ENCODE measurements around the gene CTSD.

CTSD gene

DNA sequence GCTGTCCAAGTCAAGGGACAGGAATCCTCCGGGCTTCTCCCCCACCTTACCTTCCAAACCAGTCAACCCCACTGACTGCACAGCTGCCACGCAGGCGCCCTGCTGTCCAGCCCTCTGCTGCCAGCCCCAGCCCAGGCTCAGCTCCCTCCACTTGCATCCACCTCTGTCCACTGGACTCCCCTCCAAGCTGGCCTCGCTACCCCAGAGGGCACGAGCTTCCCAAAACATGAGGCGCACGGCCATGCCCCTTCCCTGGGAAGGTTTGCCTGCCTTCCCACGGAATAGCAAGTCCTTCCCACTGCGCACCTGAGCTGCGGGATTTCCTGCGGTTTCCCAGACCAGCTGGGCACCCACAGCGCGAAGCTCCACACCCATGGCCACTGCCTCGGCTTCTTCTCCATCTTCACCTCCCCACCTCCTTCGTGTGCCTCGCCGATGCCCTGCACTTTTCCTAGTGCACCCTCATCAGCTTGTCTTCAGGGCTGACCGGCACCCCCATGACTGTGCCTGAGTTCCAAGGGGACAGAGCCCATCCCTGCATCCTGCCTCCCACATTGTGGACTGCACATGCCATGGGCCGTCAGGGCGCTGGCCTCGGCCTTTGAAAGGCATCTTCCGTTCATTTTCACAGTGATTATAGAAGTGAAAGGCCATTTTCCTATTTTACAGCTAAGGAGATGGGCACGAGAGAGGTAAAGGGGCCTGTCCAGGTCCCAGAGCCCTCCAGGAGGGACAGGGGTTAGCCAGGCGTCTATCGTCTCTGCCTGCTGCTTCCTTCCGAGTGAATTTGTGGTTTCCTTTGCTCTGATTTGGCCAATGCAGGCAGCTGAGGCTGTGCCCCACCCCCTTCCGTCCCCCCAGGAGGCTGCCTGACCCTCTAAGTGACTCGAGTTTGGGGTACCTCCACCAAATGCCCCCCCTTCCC, 29.7 kb downstream of the CTSD start:
- no peak for DNase-seq
- TF ChIP-seq GATA1 (IDR thresholded peaks at IDR 0.05; ENCODE audit: low read depth, low read length) (no peak), POLR2A (IDR thresholded peaks at IDR 0.05; ENCODE audit: low read length) (no peak)

DNA sequence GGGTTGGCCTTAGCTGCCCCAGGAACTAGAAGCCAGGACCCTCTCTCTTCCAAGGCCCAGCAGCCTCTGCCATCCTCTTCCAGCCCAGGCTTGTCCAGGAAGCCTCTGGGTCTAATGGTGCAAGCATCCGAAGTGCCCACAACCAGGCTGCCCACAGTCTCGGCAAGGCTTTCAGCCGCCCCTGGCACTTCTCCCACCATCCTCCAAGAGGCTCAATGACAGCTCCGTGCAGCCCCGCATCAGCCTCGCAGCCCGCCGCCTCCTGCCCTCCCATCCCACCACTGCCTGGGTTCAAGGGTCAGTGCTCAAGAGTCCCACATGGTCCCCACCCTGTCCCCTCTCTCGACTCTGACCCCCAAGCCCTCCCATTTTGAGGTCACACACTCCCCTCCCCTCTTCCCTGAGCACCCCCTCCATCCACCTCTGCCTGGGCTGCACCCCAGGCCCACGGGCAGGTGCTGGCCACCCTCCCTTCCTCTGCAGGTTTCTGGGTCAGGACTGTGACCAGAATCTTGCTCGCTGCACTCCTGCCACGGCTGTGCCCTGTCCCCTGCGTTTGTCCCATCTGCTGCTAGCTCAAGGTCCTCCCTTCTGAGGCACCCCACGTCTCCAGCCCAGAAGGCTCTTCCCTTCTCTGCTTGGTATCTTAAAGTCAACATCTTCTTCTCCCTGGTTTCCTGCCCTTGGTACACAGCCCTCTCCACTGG, 30.6 kb downstream of the CTSD start:
- no peak for DNase-seq
- no peak for TF ChIP-seq POLR2A (IDR thresholded peaks at IDR 0.05; ENCODE audit: low read length)
- no peak for TF ChIP-seq GATA1 (IDR thresholded peaks at IDR 0.05; ENCODE audit: low read depth, low read length)

GRCh38 chr11:1732418-1733008, 31.2 kb downstream of the CTSD start:
- TF ChIP-seq POLR2A (IDR thresholded peaks at IDR 0.05; ENCODE audit: low read length) (no peak), GATA1 (IDR thresholded peaks at IDR 0.05; ENCODE audit: low read depth, low read length) (no peak)

GRCh38 chr11:1731451-1732059, 32.2 kb downstream of the CTSD start:
- no peak for TF ChIP-seq GATA1 (IDR thresholded peaks at IDR 0.05; ENCODE audit: low read depth, low read length)
- DNase-seq: no peak

More at GRCh38 chr11:1732418-1733008, 31.2 kb downstream of the CTSD start:
- no peak for DNase-seq

DNA sequence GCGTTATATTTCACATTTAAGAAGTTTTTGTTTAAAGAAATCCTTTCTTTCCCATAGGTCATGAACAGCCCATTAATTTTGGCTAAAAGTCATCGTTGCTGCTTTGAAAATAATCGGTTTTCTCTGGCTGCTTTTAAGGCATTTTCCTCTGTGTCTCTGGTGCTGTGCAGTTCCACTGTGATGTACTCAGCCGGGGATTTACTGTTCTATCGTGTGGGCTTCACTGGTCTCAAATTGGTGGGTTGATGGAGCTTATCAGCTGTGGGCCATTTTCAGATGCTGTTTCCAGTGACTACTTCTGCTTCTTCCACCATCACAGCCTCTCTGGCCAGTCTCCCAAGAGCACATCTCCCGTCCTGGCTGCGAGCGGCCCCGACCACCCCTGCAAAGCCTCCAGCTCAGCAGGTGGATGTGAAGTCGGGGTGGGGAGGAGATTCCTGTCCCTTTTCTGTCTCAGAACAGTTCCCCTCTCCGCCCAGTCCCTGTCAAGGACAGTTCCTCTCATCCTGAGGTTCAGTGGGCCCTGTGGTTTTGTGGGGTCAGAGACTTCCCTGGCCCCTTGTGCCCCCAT, 33.6 kb downstream of the CTSD start:
- TF ChIP-seq POLR2A (IDR thresholded peaks at IDR 0.05; ENCODE audit: low read length): no peak
- TF ChIP-seq GATA1 (IDR thresholded peaks at IDR 0.05; ENCODE audit: low read depth, low read length): no peak
- DNase-seq: no peak

- TF ChIP-seq POLR2A (IDR thresholded peaks at IDR 0.05; ENCODE audit: low read length) (no peak), GATA1 (IDR thresholded peaks at IDR 0.05; ENCODE audit: low read depth, low read length) (no peak)
- no peak for DNase-seq
These were observed 34.1 kb downstream of the CTSD start for GRCh38 chr11:1729692-1730011.

GRCh38 chr11:1728931-1729691, 34.6 kb downstream of the CTSD start:
- TF ChIP-seq POLR2A (IDR thresholded peaks at IDR 0.05; ENCODE audit: low read length): no peak
- TF ChIP-seq GATA1 (IDR thresholded peaks at IDR 0.05; ENCODE audit: low read depth, low read length): no peak
- DNase-seq: no peak

- TF ChIP-seq GATA1 (IDR thresholded peaks at IDR 0.05; ENCODE audit: low read depth, low read length) (no peak), POLR2A (IDR thresholded peaks at IDR 0.05; ENCODE audit: low read length) (no peak)
- DNase-seq: no peak
These were observed 35.4 kb downstream of the CTSD start for GRCh38 chr11:1728301-1728700.

DNA sequence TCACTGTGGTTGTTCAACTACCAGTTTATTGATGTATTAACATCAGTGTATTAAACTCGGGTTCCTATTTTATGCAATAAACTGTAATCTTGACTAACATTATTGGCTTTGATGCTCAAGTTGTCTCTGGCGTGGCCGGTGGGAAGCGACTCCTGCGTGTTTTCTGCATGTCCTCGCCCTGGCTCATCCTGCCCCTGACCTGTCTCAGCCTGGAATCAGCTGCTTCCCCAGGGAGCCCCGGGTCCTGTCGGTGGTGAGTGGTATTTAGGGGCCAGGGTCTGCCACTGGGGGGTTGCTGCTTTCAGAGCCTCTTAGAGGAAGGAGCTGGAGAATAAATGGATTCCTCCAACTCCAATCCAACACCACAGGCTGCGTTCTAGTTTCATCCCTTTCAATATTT, 35.9 kb downstream of the CTSD start:
- no peak for TF ChIP-seq GATA1 (IDR thresholded peaks at IDR 0.05; ENCODE audit: low read depth, low read length)
- no peak for TF ChIP-seq POLR2A (IDR thresholded peaks at IDR 0.05; ENCODE audit: low read length)

DNA sequence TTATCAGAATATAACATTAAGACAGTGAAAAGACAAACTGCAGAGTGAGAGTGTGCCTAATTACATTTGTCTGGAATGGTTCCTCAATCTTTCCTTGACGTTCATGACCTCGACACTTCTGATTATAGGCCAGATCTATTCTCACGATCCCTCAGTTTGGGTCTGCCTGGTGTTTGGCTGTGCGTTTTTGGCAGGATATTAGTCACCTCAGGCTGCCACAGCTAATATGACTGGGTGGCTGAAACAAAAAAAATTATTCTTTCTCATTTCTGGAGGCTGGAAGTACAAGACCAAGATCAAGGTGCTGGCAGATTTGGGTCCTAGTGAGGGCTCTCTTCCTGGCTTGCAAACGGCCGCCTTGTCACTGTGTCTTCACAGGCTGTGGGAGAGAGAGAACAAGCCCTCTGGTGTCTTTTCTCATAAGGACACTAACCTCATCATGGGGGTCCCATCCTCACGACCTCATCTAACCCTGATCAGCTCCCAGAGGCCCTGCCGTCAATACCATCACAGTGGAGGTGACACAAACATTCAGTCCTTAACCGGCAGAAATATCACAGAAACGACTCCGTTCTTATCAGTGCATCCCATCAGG, 36.5 kb downstream of the CTSD start:
- no peak for DNase-seq

More for the DNA sequence above, 35.9 kb downstream of the CTSD start:
- DNase-seq: no peak

DNA sequence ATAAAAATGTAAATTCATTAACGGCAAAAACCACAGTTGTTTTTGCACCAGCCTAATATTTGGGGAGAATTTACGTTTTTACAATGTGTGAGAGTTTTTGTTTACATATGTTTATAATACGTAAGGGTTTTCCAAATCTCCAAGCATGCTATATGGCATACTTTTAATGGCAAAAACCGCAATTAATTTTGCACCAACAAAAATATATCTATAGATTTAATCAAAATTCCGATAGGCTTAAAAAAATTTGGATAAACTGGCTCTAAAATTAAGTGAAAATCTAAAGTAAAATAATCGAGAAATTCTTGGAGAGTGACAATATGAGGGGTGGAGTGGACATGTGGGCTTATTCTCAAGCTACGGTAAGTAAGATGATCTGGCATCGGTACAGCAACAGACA, 43.9 kb downstream of the CTSD start:
- TF ChIP-seq GATA1 (IDR thresholded peaks at IDR 0.05; ENCODE audit: low read depth, low read length) (no peak), POLR2A (IDR thresholded peaks at IDR 0.05; ENCODE audit: low read length) (no peak)
- DNase-seq: no peak

More for the DNA sequence above, 36.5 kb downstream of the CTSD start:
- no peak for TF ChIP-seq POLR2A (IDR thresholded peaks at IDR 0.05; ENCODE audit: low read length)
- TF ChIP-seq GATA1 (IDR thresholded peaks at IDR 0.05; ENCODE audit: low read depth, low read length): no peak

GRCh38 chr11:1718326-1718725, 45.4 kb downstream of the CTSD start:
- no peak for TF ChIP-seq GATA1 (IDR thresholded peaks at IDR 0.05; ENCODE audit: low read depth, low read length)
- no peak for TF ChIP-seq POLR2A (IDR thresholded peaks at IDR 0.05; ENCODE audit: low read length)

DNA sequence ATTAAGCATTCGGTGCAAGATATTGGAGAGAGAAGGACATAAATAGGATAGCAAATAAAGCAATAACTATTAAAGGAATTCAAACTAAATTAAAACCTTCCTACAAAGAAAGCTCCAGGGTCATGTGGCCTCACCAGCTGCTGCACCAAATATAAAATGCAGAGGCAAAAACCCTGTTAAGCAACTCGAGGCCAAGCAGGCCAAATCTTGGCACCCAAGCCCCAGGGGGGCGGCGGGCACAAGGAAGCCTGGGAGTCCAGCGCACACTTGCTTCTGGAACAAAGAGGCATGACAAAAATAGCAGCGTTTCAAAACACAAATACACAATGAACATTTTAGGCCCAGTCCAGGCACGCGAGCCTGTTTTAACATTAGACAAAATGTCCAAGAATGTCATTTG, 46.0 kb downstream of the CTSD start:
- TF ChIP-seq GATA1 (IDR thresholded peaks at IDR 0.05; ENCODE audit: low read depth, low read length) (no peak), POLR2A (IDR thresholded peaks at IDR 0.05; ENCODE audit: low read length) (no peak)
- no peak for DNase-seq

More at GRCh38 chr11:1718326-1718725, 45.4 kb downstream of the CTSD start:
- DNase-seq: no peak
